GM06990 (cell line): ENCODE results near the gene BMP2K.
"Not testable (repeated sequence)": the region's sequence is repeated elsewhere in the genome, so short reads cannot be mapped to it uniquely, and the experiment has no call there.

Experiments
- DNase-seq: peaks from one replicate; pipeline ENCODE4 v3.0.0-alpha.2; 2011; ENCODE audit not compliant: insufficient read length; ENCODE audit errors: extremely low read depth
- H3K27me3 ChIP-seq: replicated peaks from 2 replicates; pipeline ENCODE4 v1.6.0; 2011; ENCODE audit warnings: low read length; ENCODE audit not compliant: control insufficient read depth, insufficient read depth
- H3K36me3 ChIP-seq: 2 replicates; pipeline ENCODE4 v1.5.1; 2011; ENCODE audit warnings: low read length; ENCODE audit not compliant: control insufficient read depth, insufficient read depth
- H3K4me3 ChIP-seq: replicated peaks from 2 replicates; pipeline ENCODE4 v1.5.1; 2011; ENCODE audit warnings: low read depth, mild to moderate bottlenecking, control low read depth, low read length
- TF ChIP-seq, protein P1 (sequence below): IDR thresholded peaks from 2 replicates; pipeline ENCODE4 v1.5.1; 2011; ENCODE audit warnings: low read length, control low read depth, mild to moderate bottlenecking, inconsistent platforms; ENCODE audit not compliant: insufficient read depth, poor library complexity, severe bottlenecking

The BMP2K gene

DNA sequence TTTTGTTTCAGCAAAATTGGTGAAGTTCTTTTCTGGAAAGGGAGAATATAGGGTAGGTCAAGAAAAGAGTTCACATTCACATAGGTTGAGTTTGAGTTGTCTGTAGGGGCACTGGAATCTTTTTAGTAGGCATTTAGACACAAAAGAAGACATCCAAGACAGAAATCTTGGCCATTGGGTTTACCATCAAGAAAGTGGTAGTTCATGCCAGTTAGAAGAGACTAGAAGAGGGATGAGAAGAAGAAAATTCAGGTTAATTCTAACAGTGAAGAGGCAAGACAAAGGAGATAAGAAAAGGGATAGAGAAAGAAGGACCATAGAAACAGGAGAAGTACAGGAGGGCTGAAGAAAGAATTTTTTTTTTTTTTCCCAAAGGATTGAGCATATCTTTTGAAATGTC lies 123.2 kb downstream of the BMP2K start:
- TF ChIP-seq, protein P1, sequence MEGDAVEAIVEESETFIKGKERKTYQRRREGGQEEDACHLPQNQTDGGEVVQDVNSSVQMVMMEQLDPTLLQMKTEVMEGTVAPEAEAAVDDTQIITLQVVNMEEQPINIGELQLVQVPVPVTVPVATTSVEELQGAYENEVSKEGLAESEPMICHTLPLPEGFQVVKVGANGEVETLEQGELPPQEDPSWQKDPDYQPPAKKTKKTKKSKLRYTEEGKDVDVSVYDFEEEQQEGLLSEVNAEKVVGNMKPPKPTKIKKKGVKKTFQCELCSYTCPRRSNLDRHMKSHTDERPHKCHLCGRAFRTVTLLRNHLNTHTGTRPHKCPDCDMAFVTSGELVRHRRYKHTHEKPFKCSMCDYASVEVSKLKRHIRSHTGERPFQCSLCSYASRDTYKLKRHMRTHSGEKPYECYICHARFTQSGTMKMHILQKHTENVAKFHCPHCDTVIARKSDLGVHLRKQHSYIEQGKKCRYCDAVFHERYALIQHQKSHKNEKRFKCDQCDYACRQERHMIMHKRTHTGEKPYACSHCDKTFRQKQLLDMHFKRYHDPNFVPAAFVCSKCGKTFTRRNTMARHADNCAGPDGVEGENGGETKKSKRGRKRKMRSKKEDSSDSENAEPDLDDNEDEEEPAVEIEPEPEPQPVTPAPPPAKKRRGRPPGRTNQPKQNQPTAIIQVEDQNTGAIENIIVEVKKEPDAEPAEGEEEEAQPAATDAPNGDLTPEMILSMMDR = no peak
- Histone ChIP-seq H3K4me3 (no peak overlapping the region), H3K27me3 (no peaks in the 10 kb centered on the region), H3K36me3 (peaks cover 2% of the 10 kb centered on the region)
- no peak for DNase-seq

DNA sequence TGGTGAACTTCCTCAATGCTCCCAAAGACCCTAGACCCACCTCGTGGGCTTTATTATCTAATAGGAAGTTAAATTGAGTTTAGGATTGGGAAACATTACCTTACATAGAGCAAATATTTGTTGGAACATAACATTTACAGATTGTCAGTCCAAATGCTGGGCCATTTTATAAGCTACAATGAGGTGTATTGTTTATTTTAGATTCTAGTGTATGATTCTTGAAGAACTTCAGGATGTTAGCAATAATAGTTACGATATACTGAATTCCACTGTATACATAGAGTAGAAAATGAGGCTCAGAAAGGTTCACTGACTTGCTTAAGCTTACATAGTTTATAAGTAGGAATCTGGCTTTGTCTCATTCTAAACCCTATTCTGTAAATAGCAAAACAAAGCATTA lies 125.7 kb downstream of the BMP2K start:
- H3K27me3 ChIP-seq = no peaks in the 10 kb centered on the region
- TF ChIP-seq, protein P1 = no peak
- no peak overlapping the region for H3K4me3 ChIP-seq
- DNase-seq = no peak
- no peaks in the 10 kb centered on the region for H3K36me3 ChIP-seq

DNA sequence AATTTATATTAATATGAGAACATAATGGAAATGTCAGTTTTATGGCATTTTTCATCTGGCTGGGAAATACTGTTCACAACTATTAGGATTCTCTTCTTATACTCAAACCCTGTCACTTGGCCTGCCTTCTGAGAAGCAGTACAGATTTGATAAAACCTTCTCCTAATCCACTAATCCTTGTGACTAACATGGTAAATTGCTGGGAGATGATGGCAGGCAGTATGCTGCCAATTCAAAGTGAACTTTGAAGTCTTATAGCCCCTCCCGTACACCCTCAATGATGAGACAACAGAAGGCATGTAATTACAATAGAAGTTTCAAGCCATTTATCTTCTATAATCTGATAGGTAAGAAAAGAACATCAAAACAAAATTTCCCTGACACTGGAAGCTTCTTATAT lies 126.1 kb downstream of the BMP2K start:
- DNase-seq = no peak

DNA sequence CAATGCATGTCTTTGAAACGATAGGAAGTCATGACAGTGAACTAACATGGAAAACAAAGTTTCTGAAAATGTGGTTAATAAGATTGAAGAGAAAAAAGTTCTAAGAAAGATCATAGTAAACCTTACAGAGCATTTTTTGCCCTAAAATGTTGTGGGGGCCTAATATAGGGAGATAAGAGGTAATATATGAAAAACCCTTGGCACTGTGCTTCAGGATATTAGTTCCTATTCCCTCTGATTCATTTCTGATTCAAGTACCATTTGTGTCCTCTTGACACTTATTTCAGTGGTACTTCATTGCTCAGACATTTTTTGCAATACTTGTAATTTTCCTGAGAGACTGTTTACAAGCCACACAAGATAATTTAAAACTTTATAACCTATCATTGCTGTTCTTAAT lies 128.0 kb downstream of the BMP2K start:
- no peak for DNase-seq
- H3K27me3 ChIP-seq = no peaks in the 10 kb centered on the region
- TF ChIP-seq, protein P1 = no peak
- no peaks in the 10 kb centered on the region for H3K36me3 ChIP-seq
- H3K4me3 ChIP-seq = no peak overlapping the region

More for the DNA sequence above, 126.1 kb downstream of the BMP2K start:
- H3K27me3 ChIP-seq = no peaks in the 10 kb centered on the region
- H3K36me3 ChIP-seq = no peaks in the 10 kb centered on the region
- TF ChIP-seq, protein P1 = no peak
- no peak overlapping the region for H3K4me3 ChIP-seq

DNA sequence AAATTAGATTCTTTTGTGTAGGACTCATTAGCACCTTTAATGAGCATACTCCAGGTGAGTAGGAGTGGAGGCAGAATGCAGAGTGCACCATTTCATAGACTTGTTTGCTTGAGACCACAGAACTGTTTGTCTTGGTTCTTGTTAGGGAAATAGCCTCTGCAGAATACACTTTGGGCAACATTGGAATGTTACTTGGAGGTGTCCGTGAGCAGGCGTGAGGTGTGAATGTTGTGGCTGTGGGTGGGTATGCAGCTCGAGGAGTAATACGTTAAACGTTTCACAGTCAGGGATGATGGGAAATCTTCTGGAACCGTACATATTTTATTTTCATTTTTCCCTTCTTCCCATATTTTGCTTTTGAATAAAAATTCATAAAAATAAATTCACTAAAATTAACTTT lies 131.5 kb downstream of the BMP2K start:
- H3K4me3 ChIP-seq = no peak overlapping the region
- TF ChIP-seq, protein P1 = no peak
- peaks cover 6% of the 10 kb centered on the region for H3K36me3 ChIP-seq
- H3K27me3 ChIP-seq = no peaks in the 10 kb centered on the region
- no peak for DNase-seq

DNA sequence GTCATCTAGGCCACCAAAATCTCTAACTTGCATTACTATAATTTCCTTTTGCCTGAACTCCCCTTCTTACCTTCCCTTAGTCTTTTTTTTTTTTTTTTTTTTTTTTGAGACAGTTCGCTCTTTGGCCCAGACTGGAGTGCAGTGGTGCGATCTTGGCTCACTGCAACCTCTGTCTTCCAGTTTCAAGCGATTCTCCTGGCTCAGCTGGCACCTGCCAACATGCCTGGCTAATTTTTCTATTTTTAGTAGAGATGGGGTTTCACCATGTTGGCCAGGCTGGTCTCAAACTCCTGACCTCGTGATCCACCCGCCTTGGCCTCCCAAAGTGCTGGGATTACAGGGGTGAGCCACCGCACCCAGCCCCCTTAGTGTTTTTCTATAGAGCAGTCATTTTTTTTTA lies 132.8 kb downstream of the BMP2K start:
- not testable (repeated sequence) for DNase-seq, H3K36me3 ChIP-seq, H3K27me3 ChIP-seq

More for the DNA sequence above, 132.8 kb downstream of the BMP2K start:
- not testable (repeated sequence) for H3K4me3 ChIP-seq
